SK-N-DZ (cell line): ENCODE data around the gene DMPK.
A peak's percentile ranks its signal among the peaks of the same experiment; 100 is the strongest.
"Not testable (repeated sequence)": the region's sequence is repeated elsewhere in the genome, so short reads cannot be mapped to it uniquely, and the experiment has no call there.

Experiments
- DNase-seq: peaks from one replicate; pipeline ENCODE4 v3.0.0-alpha.2; 2015; ENCODE audit warnings: low spot score

Gene DMPK

DNA sequence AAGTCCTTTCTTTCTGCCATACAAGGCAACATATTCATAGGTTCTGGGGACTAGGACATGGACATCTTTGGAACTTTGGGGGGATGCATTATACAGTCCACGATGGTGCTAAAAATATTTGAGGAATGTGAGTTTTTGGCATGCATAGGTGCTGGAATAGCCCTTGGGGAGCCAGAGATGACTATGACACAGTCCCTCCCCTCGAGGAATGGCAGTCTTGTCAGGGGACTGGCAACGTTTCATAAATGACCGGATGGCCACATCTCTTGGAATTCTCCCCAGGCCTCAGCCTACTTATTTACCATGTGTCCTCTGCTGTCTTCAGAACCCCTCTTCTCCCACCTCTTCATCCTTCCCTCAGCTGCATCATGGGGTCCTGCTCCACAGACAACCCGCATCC, 35.4 kb downstream of the DMPK start:
- no peak for DNase-seq

DNA sequence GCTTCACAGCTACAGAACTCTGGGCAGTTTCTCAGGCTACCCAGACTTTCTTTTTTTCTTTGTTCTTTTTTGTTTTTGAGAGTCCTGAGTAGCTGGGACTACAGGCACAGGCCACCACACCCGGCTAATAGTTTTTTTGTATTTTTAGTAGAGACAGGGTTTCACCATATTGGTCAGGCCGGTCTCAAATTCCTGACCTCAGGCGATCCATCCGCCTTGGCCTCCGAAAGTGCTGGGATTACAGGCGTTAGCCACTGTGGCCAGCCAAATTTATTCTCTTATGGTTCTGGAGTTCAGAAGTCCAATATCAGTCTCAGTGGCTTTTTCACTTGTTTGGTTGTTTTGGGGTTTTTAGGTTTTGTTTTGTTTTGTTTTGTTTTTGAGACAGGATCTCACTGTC, 36.7 kb downstream of the DMPK start:
- no peak for DNase-seq

DNA sequence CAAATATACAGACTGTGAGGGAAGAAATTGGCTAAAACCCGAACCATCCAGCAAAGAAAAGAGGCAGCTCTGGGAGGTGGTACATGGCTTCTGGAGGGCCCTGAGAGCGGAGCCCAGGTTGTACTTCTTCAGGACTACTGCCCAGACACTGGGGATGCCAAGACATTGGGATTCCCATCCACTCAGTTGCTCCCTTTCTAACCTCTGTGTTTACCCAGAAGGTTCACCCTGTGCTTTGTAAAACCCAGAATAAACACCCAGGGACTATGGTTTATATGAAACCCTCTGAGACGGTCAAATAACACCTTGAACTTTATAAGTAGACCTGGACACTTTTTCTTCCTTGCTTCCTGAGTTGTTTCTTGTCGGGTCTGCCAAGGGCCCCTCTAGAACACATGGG, 39.3 kb downstream of the DMPK start:
- no peak for DNase-seq

DNA sequence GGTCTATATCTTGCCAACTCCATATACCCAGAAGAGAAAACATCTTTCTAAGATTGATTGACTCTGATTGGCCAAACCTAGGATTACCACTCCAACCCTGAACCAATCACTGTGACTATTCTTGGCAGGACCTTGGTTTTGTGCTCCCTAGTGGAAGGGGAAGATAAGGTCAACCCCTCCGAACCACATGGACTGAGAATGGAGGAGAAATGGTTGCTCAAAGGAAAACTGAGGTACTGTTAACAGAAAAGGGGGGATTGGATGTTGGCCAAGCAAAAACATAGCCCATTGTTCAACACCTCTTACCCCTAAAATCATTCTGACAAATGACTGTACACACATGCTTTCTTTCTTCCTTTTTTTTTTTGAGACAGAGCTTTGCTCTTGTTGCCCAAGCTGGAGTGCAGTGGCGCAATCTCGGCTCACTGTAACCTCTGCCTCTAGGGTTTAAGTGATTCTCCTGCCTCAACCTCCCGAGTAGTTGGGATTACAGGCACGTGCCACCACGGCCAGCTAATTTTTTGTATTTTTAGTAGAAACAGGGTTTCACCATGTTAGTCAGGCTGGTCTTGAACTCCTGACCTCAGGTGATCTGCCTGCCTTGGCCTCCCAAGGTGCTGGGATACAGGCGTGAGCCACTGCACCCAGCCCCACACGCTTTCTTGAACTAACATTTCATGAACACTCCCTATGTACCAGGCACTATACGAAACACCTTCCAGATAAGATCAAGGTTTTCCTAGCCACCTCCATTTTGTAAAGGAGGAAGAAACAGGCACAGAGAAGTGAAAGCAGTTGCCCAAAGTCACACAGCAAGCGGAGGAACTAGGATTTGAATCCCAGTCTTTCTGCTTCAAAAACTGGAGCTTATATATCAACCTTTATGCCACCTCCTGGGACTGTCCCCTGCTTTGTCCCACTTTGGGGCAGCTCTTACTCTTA, 42.5 kb downstream of the DMPK start:
- no peak for DNase-seq

DNA sequence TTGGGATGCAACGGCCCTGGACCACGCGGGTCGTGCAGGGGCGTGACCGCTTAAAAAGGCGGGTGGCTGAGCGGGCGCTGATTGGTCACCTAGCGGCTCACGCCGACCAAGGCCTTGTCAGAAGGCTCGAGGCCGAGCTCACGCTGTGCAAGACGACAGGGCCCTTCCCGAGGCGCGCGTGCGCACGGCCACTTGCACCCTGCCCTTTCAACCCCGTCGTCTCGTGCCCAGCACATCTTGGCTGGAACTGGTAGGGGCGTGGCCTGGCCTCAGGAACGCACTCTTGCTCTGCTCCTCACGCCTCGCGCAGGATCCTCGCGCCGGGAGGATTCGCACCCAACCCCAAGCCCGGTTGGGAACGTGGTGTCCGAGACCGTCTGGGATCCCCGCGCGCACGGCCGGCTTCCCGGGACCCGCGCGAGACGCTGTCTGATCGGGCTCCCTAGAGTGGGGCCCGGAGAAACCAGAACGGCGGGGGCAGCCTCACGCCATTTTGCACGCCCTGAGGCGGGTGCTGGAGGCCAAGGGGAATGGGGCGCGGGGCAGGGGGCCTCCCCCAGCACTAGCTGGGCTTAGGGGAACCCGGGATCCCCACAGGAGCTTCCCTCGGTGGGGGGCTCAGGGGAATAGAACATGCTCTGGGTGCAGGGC, 49.0 kb downstream of the DMPK start, which contains the start of gene MEIOSIN:
Gene MEIOSIN (plus strand): TSS at position 280 of the 651 bp plus-strand sequence. CDS start 1,938 bp downstream, outside the sequence.
- no peak for DNase-seq

DNA sequence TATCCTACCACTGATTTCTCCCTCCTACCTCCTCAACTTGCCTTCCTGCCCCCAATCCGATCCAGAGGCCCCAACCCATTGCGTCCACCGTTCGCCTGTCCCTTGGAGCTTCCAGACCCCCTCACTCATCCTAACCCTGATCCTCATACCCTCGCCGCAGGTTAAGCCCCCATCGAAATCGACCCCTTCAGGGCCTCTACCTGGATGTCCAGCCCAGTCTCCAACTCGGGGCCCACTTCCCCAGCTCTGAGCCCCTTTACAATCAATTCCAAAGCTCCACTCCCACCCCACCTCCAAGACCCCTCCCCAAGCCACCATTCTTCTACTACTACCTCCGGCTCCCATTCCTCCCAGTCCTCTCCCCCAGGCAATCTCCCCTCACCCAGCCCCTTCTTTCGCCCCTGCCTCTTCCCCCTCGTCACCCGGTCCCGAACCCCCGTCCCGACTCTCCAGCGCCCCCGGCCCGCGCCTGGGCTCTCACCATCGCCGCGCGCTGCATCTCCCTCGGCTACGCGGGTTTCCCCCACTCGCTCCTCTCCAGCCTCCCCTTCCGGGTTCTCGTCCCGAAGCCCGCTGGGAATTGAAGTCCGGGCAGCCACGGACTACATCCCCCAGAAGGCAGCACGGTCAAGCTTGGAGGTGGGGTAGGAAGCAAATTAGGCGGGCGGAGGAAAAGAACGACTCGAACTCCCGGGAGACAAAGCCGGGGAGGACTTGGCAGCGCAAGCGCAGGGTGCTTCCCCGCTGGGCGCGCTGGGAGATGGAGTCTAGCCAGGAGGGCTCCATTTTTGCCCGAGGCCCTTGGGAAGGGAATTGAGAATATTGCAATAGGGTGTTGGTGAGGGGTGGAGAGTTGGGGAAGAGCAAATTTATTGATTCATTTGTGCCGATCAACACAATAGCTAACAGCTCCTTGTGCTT, 51.7 kb downstream of the DMPK start, which contains the start of gene FBXO46:
Gene FBXO46 (minus strand): TSS at position 529 of the 921 bp plus-strand sequence. CDS start 17,401 bp downstream, outside the sequence.
- DNase-seq, result peak; percentile 99

DNA sequence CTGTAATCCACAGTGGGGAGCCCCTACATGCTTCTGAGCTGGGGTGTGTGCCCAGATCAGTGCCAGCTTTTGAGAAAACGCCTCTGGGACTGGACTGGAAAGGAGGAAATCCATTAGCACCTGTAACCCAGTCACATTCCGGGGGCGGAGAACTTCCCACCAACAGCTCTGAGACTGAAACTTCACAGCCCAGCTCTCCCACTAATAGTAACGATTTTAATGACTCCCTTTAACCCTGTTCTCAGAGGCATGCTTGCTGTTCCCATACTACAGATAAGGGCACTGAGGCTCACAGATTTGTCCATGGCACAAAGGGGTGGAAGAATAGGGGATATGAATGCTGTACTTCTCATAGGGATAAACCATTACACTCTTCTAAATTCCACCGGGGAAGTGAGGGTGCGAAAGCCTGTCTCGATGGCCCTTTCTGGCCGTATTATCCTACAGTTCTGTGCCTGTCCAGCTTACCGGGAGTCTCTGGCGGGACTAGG, 52.4 kb downstream of the DMPK start:
- no peak for DNase-seq

DNA sequence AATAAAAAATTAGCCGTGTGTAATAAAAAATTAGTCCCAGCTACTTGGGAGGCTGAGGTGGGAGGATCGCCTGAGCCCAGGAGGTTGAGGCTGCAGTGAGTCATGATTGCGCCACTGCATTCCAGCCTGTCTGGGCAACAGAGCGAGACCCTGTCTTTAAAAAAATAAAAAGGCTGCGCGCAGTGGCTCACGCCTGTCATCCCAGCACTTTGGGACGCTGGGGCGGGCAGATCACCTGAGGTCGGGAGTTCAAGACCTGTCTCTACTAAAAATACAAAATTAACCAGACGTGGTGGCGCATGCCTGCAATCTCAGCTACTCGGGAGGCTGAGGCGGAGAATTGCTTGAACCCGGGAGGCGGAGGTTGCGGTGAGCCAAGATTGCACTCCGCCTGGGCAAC, 53.6 kb downstream of the DMPK start:
- DNase-seq, result not testable (repeated sequence)

DNA sequence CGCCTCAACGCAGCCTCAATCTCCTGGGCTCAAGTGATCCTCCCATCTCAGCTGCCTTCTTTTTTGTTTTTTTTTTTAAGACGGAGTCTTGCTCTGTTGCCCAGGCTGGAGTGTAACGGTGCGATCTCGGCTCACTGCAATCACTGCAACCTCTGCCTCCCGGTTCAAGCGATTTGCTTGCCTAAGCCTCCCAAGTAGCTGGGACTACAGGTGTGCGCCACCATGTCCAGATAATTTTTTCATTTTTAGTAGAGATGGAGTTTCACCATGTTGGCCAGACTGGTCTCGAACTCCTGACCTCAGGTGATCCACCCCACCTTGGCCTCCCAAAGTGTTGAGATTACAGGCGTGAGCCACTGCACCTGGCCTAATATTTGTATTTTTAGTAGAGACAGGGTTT, 62.2 kb downstream of the DMPK start:
- DNase-seq, result not testable (repeated sequence)
